HG02970 (cell line): ENCODE data around the gene ZNF470.

ENCODE experiments used
- ATAC-seq: cut with Tn5 transposase; IDR thresholded peaks from one replicate; pipeline ENCODE4 v1.9.1; 2021; ENCODE audit warnings: mild to moderate bottlenecking, moderate library complexity, moderate number of reproducible peaks; ENCODE audit not compliant: unreplicated experiment, low FRiP score

The ZNF470 gene

GRCh38 chr19:56603829-56604228 lies 36.6 kb downstream of the ZNF470 start:
- no peak for ATAC-seq

GRCh38 chr19:56608274-56608964 lies 41.2 kb downstream of the ZNF470 start:
- ATAC-seq, result no peak

- no peak for ATAC-seq
Observed at GRCh38 chr19:56611288-56611687, 44.0 kb downstream of the ZNF470 start.

- no peak for ATAC-seq
Observed at GRCh38 chr19:56612737-56613136, 45.5 kb downstream of the ZNF470 start.

DNA sequence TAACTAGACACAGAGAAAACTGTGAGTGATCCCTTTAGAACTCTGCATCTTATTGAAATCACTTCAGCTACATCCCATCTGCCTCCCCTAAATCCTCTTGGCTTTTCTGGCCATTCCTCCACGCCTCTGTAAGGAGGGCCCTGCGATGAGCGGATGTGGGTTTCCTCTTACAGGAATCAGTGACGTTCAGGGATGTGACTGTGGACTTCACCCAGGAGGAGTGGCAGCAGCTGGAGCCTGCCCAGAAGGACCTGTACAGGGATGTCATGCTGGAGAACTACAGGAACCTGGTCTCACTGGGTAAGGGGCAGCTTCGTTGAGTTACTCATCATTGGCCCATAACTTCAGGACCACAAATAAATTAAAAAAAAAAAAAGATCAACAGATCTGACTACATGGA lies 46.4 kb downstream of the ZNF470 start:
- no peak for ATAC-seq

DNA sequence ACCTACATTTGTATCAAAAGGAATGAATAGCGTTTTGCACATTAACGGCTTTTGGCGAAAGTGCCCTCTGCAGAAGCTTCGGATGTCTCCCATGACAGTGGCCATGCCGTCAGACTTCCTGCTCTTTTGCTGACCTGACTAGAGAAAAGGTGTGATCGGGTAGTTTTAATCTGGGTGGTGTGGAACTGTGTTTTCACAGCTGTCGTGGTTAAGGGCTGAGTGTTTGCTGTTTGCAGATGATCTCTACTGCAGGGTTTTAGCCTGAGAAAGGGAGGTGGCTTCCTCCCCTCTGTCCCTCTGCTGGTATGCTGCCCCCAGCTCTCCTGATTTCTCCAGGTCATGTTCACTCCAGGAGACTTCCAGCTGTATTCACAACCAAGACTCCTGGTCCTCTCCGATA lies 50.3 kb downstream of the ZNF470 start:
- ATAC-seq, result no peak

- no peak for ATAC-seq
Observed at GRCh38 chr19:56619121-56619520, 51.9 kb downstream of the ZNF470 start.

DNA sequence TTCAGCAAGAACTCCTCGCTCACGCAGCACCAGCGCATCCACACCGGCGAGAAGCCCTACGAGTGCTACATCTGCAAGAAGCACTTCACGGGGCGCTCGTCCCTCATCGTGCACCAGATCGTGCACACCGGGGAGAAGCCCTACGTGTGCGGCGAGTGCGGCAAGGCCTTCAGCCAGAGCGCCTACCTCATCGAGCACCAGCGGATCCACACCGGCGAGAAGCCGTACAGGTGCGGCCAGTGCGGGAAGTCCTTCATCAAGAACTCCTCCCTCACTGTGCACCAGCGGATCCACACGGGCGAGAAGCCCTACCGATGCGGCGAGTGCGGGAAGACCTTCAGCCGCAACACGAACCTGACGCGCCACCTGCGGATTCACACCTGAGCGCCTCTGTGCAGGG lies 55.1 kb downstream of the ZNF470 start:
- no peak for ATAC-seq

- no peak for ATAC-seq
Observed at GRCh38 chr19:56623006-56623405, 55.7 kb downstream of the ZNF470 start.

DNA sequence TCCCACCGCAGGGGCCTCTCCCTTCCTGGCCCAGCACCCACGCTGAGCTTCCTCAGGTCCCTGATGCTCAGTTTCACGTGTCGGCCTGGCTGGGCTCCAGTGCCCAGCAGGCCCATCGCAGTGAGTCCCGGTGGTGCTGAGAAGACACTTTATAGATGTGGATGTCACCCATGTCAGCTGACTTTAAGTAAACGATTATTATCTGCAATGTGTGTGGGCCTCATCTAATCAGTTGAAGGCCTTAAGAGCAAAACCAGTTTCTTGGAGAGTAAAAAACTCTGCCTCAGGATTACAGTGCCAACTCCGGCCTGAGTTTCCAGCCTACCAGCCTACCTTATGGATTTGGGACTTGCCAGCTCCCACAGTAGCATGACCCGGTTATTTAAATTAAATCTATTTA lies 58.4 kb downstream of the ZNF470 start:
- ATAC-seq, result no peak

GRCh38 chr19:56633021-56633420 lies 65.8 kb downstream of the ZNF470 start:
- no peak for ATAC-seq

DNA sequence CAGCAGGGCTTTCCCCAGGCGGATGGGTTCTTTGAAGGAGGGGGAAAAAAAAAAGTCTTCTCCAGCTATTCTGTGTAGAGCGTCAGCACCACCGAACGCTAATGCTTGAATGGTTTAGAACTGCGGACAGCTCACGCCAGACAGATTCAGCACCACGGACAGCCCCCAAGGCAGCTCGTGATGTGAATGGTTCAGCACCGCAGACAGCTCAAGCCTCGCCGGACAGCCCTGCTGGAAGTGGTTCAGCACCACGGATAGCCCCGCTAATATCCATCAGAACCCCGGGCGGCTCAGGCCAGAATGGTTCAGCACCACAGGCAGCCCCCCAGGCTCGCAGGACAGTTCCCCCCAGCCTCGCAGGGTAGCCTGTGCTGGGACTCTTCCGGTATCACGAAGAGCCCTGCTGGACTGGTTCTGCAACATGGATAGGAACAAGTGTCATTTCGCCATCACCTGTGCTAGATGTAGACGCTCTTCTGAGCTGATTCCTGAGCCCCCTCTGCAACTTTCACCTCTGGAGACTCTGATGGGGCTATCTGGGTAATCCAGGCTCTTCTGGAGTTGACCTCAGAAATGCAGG lies 70.8 kb downstream of the ZNF470 start:
- no peak for ATAC-seq
